GM08714 (cell line): Measurements from ENCODE around the gene ITGB1BP1.

ENCODE experiments used
- H3K4me3 ChIP-seq: fragments of 200-500 bp; sonication (Bioruptor generic); 2 replicates; pipeline ENCODE4 v1.5.1; 2014; ENCODE audit warnings: mild to moderate bottlenecking, low read length, inconsistent platforms
- ZNF274 ChIP-seq: IDR thresholded peaks from 2 replicates; pipeline ENCODE4 v1.6.1; 2012; ENCODE audit warnings: mild to moderate bottlenecking, low read depth, low read length

Gene ITGB1BP1

DNA sequence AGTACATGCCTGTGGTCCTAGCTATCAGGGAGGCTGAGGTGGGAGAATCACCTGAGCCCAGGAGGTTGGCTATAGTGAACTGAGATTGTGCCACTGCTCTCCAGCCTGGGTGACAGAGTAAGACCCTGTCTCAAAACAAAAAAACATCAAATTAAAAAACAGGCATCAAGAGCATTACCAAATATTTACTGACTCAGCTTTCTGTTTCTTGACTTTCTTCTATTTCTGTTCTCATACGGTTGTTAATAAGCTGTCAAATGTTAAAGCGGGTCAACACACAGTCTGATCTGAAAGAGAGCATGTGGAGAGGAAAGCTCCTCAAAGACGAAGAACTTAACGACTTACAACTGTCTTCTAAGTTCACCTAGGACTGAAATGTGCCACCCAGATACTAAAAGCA, 59.0 kb downstream of the ITGB1BP1 start:
- no peak overlapping the region for H3K4me3 ChIP-seq
- TF ChIP-seq ZNF274 = no peak

DNA sequence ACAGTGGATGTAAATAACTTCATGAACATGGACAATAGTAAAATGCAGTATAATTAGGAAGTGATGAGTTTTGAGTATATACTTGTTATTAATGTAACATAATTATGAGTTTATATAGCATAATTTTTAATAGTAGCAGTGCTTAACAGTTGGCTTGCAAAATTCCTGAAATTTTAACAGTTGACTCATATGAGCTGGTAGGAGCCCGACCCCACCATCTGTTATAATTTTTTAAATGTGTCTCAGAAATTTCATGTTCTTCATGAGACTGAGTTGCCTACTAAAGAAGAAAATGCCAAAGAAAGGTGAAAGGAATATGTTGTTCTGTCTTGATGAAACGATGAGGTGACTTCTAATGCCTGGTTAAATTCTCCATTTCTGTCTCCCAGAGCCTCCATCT, 62.6 kb downstream of the ITGB1BP1 start:
- H3K4me3 ChIP-seq = no peak overlapping the region
- TF ChIP-seq ZNF274 = no peak

DNA sequence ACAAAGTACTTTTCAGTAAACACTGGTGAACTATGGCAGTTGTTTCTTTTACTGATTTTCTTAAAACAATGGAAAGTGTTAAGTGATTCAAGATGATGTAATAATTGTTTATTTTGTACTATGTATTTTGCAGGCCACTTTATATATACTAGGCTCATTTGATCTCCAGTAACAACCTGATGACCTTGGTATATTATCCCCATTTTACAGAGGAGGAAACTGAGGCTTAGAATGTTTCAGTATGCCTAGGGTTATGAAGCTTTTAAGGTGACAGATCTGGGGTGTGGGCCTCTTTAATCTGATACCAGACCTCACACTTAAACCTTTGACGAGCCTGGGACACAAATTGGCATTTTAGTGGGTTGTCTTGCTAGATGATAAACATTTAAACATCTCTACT, 63.2 kb downstream of the ITGB1BP1 start:
- H3K4me3 ChIP-seq = no peak overlapping the region
- no peak for TF ChIP-seq ZNF274

DNA sequence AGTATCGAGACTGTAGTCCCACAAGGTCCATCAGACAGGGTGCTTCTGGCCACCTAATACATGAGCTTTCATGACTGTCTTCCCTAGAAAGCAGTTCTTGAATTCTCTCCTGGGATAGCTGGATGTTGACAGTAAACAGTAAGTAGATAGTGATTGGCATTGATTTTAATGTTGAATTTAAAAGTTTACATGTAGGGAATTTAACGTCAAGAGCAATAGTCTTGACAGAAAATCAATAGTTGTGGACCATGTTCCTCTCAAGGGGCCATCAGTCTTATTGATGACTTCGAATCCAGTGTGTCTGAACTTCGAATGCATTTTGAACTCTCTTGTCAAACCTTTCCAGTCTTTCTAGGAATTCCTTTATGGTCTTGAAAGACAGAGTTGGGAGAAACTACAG, 63.9 kb downstream of the ITGB1BP1 start:
- no peak for TF ChIP-seq ZNF274
- no peak overlapping the region for H3K4me3 ChIP-seq

DNA sequence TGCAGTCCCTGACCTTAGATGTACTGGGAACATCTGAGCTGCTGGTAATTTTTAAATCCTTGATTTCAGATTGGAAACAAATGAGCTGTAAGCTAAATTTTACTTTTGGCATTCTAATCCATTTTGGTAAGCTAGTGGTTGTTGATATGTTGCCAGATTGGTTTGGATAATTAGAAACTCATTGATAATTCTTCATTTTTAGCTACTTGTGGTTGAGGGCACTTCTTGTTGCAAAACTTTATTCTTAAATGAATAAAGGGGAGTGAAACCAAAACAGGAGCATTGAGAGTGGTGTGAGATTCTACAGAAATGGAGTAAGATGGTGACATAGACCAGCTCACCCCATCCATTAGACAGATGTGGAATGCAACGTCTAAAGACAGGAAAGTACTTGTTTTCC, 64.5 kb downstream of the ITGB1BP1 start:
- no peak overlapping the region for H3K4me3 ChIP-seq
- no peak for TF ChIP-seq ZNF274

DNA sequence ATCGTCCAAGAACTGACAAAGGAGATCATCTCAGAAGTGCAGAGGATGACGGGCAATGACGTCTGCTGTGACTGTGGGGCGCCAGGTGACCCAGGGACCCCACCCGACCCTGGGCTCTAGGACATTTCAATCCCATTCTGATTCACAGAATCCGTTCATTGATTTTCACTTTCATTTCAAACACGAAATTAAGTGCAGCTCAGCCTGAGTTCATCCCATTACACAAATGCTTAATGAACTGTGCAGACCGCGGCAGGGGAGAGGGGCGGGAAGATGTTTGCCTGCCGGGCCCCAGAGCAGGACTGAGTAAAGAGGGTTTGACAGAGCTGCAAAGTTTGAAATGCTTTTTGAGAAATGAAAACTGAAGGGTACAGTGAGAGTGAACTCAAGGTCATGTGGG, 67.1 kb downstream of the ITGB1BP1 start:
- TF ChIP-seq ZNF274 = no peak
- H3K4me3 ChIP-seq = no peak overlapping the region

DNA sequence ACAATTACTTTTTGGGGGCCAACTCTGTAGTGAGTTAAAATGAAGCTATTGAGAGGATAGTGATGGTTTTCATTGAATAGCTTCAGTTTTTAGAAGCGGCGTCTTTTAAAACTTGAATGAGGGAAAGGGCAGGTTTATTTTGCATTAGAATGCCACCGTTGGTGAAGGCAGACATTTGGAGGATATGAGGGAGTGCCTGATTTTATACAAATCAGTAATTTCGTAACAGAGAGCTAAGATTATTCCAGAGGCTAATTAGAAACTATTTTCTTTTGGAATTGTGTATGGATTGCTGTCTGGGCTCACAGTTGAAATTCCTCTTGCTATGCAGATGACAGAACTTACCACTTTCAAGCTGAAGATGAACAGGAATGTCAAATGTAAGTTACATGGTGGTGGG, 67.6 kb downstream of the ITGB1BP1 start:
- H3K4me3 ChIP-seq = no peak overlapping the region
- TF ChIP-seq ZNF274 = no peak

DNA sequence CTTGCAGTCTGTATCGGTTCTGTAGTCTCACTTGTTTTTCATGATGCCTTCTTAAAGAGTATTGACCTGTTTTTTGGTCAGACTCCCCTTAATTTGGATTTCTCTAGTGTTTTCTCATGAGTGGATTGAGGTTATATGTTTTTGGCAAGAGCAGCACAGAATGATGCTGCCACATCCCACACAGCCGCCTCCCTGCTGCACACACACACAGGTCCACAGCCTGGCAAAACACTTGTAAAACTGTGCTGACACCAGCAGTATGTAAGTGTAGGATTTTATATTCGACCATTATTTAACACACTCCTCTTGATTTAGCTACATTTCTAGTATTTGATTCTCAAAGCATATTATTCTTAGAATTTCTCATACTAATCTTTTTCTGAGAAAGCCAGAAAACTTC, 68.1 kb downstream of the ITGB1BP1 start:
- TF ChIP-seq ZNF274 = no peak
- no peak overlapping the region for H3K4me3 ChIP-seq

DNA sequence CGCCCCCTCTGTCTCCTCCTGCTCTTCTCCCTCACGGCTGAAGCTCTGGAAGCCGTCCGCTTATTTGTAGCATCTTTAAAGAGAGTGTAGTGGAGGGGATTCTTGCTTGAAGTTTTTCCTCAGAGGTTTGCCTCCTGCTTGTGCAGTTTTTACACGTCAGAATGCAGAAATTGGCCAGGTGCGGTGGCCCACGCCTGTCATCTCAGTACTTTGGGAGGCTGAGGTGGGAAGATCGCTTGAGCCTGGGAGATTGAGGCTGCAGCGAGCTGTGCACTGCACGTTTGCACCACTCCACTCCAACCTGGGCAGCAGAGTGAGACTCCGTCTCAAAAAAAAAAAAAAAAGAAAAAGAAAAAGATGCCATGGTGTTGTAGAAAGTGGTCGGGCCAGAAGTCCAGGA, 69.0 kb downstream of the ITGB1BP1 start:
- no peak for TF ChIP-seq ZNF274
- H3K4me3 ChIP-seq = no peak overlapping the region
